Skeletal muscle satellite cell (primary cell): ENCODE data around the gene TRPC4.

Source experiments
- H3K27me3 ChIP-seq: 2 replicates; pipeline ENCODE4 v1.7.0; 2013; ENCODE audit warnings: low read length; ENCODE audit not compliant: control insufficient read depth, insufficient read depth
- H3K36me3 ChIP-seq: 2 replicates; pipeline ENCODE4 v1.7.0; 2013; ENCODE audit warnings: mild to moderate bottlenecking, control low read depth, low read length; ENCODE audit not compliant: insufficient read depth
- H3K4me1 ChIP-seq: 2 replicates; pipeline ENCODE4 v1.7.0; 2013; ENCODE audit warnings: low read length; ENCODE audit not compliant: control insufficient read depth, insufficient read depth
- H3K4me2 ChIP-seq: 2 replicates; pipeline ENCODE4 v1.7.0; 2013; ENCODE audit warnings: mild to moderate bottlenecking, low read length
- H3K4me3 ChIP-seq: 2 replicates; pipeline ENCODE4 v1.7.0; 2013; ENCODE audit warnings: low read length
- H3K9ac ChIP-seq: 2 replicates; pipeline ENCODE4 v1.7.0; 2013; ENCODE audit warnings: mild to moderate bottlenecking, low read depth, low read length, moderate library complexity
- H3K9me3 ChIP-seq: replicated peaks from 2 replicates; pipeline ENCODE4 v1.7.0; 2013; ENCODE audit warnings: mild to moderate bottlenecking, control low read depth, low read length

Gene TRPC4

GRCh38 chr13:37716420-37717195, 153.0 kb downstream of the TRPC4 start:
- Histone ChIP-seq H3K9ac (peak overlapping the region; percentile 40), H3K9me3 (no peaks in the 10 kb centered on the region), H3K27me3 (no peaks in the 10 kb centered on the region), H3K36me3 (no peaks in the 10 kb centered on the region), H3K4me1 (peaks cover 30% of the 10 kb centered on the region), H3K4me3 (no peak overlapping the region), H3K4me2 (peak overlapping the region; percentile 23)

DNA sequence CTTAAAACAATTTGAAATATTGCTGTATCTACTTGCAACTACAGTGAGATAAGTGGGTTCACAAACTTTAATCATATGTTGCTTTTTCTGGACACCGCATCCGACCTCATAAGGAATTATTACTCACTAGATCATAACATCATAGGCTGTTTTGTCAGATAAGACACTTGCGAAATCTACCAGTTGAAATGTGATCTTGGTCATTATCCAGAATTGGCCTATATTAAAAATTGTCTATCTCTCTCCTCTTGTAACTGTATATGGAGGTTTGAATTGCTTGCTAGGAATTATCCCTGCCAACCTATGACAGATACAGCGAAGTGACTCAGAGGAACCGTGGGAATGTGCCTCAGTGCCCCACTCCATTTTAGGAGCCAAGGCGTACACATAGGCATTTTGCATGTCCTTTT, 154.0 kb downstream of the TRPC4 start:
- Histone ChIP-seq H3K36me3 (no peaks in the 10 kb centered on the region), H3K9me3 (no peaks in the 10 kb centered on the region), H3K27me3 (no peaks in the 10 kb centered on the region), H3K9ac (peak overlapping the region; percentile 40), H3K4me1 (peaks cover 30% of the 10 kb centered on the region), H3K4me2 (peak overlapping the region; percentile 23), H3K4me3 (peak overlapping the region; percentile 0)

DNA sequence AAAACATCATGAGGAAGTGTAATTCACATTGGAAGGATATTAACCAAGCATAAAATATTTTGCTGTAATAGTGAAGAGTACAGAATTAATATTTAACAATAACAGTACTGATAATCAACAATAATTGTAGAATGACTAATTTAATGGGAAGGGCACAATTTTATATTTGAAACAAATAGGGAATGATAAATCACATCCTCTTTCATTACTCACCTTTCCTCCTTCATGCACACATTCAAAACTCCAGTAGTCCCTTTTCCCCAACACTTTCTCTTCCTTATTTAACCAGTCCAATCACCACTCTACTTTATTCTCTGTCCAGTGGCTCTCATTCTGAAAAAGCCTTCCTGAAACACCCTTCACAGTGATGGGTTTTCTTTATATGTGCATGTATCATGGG, 160.3 kb downstream of the TRPC4 start:
- Histone ChIP-seq H3K9ac (no peak overlapping the region), H3K4me1 (peaks cover 11% of the 10 kb centered on the region), H3K36me3 (no peaks in the 10 kb centered on the region)

DNA sequence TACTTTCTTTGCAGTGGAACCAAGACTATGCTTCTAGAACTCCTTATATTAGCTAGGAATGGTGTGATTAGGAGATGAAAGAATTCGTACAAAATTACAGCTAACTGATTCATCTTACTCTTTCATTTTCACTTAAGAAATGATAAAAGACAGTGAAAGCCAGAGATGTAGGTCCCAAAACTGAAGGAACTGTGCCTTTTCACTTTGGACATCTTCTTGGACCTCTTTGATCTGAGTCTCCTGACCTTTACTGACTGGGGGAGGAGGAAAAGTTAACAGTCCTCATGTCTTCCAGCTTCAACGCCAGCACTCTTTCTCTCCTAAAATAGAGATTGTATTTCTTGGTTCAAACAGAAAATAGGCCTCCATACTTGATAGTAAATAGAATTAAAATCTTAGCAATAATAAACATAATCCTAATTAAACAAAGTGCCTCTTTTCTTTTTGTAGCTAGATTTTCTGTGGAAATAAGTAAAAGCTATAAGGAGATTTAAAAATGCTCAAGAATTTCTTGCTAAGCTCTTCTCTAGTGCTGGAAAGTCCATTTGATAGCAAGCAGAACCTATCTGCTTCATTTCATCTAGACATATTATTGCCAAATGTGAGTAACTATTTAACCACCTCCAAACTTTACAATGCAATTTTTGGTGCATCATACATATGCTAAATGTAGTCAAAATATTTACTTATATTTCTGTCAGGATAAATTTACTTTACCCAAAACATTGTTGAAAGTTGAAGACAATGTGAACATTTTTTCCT, 161.7 kb downstream of the TRPC4 start:
- H3K4me1 ChIP-seq = peaks cover 11% of the 10 kb centered on the region
- H3K36me3 ChIP-seq = no peaks in the 10 kb centered on the region
- H3K4me3 ChIP-seq = no peak overlapping the region
- no peak overlapping the region for H3K4me2 ChIP-seq
- no peaks in the 10 kb centered on the region for H3K9me3 ChIP-seq
- no peaks in the 10 kb centered on the region for H3K27me3 ChIP-seq
- H3K9ac ChIP-seq = no peak overlapping the region

More for the DNA sequence above, 160.3 kb downstream of the TRPC4 start:
- no peak overlapping the region for H3K4me2 ChIP-seq
- no peaks in the 10 kb centered on the region for H3K9me3 ChIP-seq
- no peaks in the 10 kb centered on the region for H3K27me3 ChIP-seq
- no peak overlapping the region for H3K4me3 ChIP-seq

DNA sequence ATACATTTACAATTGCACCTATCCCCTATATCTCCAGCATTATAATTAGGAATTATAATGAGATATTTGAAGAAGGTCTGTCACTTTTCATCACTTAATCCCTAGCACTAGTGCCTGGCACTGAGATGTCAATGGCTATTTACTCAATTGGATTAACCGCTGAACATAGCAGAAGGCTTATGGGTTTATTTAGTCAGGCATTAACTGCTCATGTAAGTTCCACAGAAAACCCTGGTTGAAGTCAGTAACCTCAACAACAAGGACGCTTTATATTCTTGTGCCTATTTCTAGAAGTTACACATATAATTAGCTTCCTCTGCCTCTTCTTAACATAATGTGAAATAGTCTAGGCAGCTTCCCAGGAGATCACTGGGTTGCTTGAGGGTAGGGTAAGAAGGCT, 163.5 kb downstream of the TRPC4 start:
- no peaks in the 10 kb centered on the region for H3K36me3 ChIP-seq
- no peaks in the 10 kb centered on the region for H3K27me3 ChIP-seq
- no peak overlapping the region for H3K4me3 ChIP-seq
- peaks cover 27% of the 10 kb centered on the region for H3K4me1 ChIP-seq
- H3K4me2 ChIP-seq = no peak overlapping the region
- H3K9me3 ChIP-seq = no peaks in the 10 kb centered on the region
- no peak overlapping the region for H3K9ac ChIP-seq

- Histone ChIP-seq H3K36me3 (no peaks in the 10 kb centered on the region), H3K4me3 (no peak overlapping the region), H3K9ac (peak overlapping the region; percentile 73), H3K9me3 (no peaks in the 10 kb centered on the region), H3K4me1 (peaks cover 32% of the 10 kb centered on the region), H3K27me3 (no peaks in the 10 kb centered on the region), H3K4me2 (peak overlapping the region; percentile 46)
Observed at GRCh38 chr13:37701972-37702371, 167.6 kb downstream of the TRPC4 start.

DNA sequence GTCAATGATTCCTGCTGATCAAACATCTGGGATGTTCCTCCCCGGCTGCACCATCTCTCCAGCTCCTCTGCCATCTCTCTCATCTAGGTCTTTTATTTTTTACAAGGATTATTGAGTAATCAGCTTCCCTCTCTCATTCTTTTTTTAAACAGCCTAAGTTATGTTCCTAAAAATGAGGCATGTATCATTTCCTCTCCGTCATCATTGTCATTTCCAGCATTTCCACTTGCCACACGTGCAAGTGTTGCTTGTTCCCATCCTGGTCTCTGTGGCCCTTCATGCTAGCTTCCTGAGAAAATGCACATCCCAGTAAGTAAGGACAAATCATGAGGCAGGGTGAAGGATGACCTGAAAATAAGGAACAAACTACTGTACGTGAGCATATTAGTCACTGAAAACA, 168.3 kb downstream of the TRPC4 start:
- H3K9ac ChIP-seq = peak overlapping the region; percentile 73
- no peaks in the 10 kb centered on the region for H3K36me3 ChIP-seq
- H3K4me2 ChIP-seq = peak overlapping the region; percentile 46
- no peaks in the 10 kb centered on the region for H3K9me3 ChIP-seq
- peak overlapping the region; percentile 4 for H3K4me3 ChIP-seq
- no peaks in the 10 kb centered on the region for H3K27me3 ChIP-seq
- H3K4me1 ChIP-seq = peaks cover 32% of the 10 kb centered on the region

GRCh38 chr13:37700887-37701286, 168.7 kb downstream of the TRPC4 start:
- no peaks in the 10 kb centered on the region for H3K36me3 ChIP-seq
- H3K4me3 ChIP-seq = peak overlapping the region; percentile 4
- no peaks in the 10 kb centered on the region for H3K27me3 ChIP-seq
- peak overlapping the region; percentile 73 for H3K9ac ChIP-seq
- peaks cover 32% of the 10 kb centered on the region for H3K4me1 ChIP-seq
- H3K4me2 ChIP-seq = peak overlapping the region; percentile 46
- H3K9me3 ChIP-seq = no peaks in the 10 kb centered on the region

GRCh38 chr13:37695200-37695599, 174.4 kb downstream of the TRPC4 start:
- Histone ChIP-seq H3K36me3 (no peaks in the 10 kb centered on the region), H3K4me3 (no peak overlapping the region), H3K4me1 (peaks cover 6% of the 10 kb centered on the region), H3K27me3 (no peaks in the 10 kb centered on the region), H3K4me2 (no peak overlapping the region), H3K9ac (no peak overlapping the region), H3K9me3 (no peaks in the 10 kb centered on the region)

GRCh38 chr13:37690361-37690760, 179.2 kb downstream of the TRPC4 start:
- H3K9ac ChIP-seq = no peak overlapping the region
- H3K27me3 ChIP-seq = no peaks in the 10 kb centered on the region
- H3K9me3 ChIP-seq = no peaks in the 10 kb centered on the region
- no peak overlapping the region for H3K4me2 ChIP-seq
- peaks cover 3% of the 10 kb centered on the region for H3K4me1 ChIP-seq
- no peaks in the 10 kb centered on the region for H3K36me3 ChIP-seq
- no peak overlapping the region for H3K4me3 ChIP-seq

- peaks cover 16% of the 10 kb centered on the region for H3K4me1 ChIP-seq
- H3K9me3 ChIP-seq = no peaks in the 10 kb centered on the region
- no peak overlapping the region for H3K4me2 ChIP-seq
- no peak overlapping the region for H3K9ac ChIP-seq
- no peaks in the 10 kb centered on the region for H3K36me3 ChIP-seq
- H3K4me3 ChIP-seq = no peak overlapping the region
- H3K27me3 ChIP-seq = no peaks in the 10 kb centered on the region
Observed at GRCh38 chr13:37686501-37686900, 183.1 kb downstream of the TRPC4 start.
